ENCODE results near the gene AJM1. TPM values are rescaled to one million over a fixed set of nuclear protein-coding genes. Genes with fewer than 3 reads are reported as not detected.

AJM1 gene
- total RNA-seq, 1 experiment from 2014 or later, result 5.3 TPM

- no TSS peak for BruUV-seq (replicated peaks)
- intact Hi-C loops (cut with micrococcal nuclease; ENCODE audit: unreplicated experiment), result loop anchor here (1.0 kb wide), 1 partner anchor 15 kb away; no protein-coding TSS in a partner anchor
- TF ChIP-seq EZH2 (IDR thresholded peaks at IDR 0.05; ENCODE audit: low read depth), result no peak
- TF ChIP-seq CTCF (conservative IDR thresholded peaks at IDR 0.05), result no peak
- CTCF ChIA-PET, result interaction anchor here (0.7 to 0.8 kb wide), 2 partner anchors 162 to 182 kb away, joined by 3 read pairs; no protein-coding TSS in a partner anchor
- Histone ChIP-seq H3K27me3 (ENCODE audit: insufficient read depth, low read depth) (no peaks in the 10 kb centered on the region), H3K4me1 (replicated peaks; ENCODE audit: insufficient read depth) (peaks cover 39% of the 10 kb centered on the region), H3F3A (ENCODE audit: insufficient read depth, low read depth) (peaks cover 32% of the 10 kb centered on the region), H4K20me1 (ENCODE audit: insufficient read depth) (peaks cover 2% of the 10 kb centered on the region; the same call in 1 of the 2 replicates), H3K36me3 (ENCODE audit: low read depth) (no peaks in the 10 kb centered on the region), H3K79me2 (ENCODE audit: low read depth) (peaks cover 51% of the 10 kb centered on the region), H3K4me2 (peak within 1 kb of the TSS; percentile 100), H3K9me3 (ENCODE audit: insufficient read depth, low read depth) (no peaks in the 10 kb centered on the region), H3K4me3 (peak within 1 kb of the TSS; percentile 96), H3K9me2 (ENCODE audit: insufficient read depth) (no peaks in the 10 kb centered on the region), H3K27ac (peak within 1 kb of the TSS; percentile 46), H2AFZ (peak within 1 kb of the TSS; percentile 88)
- POLR2A ChIA-PET (ENCODE audit: unreplicated experiment), result interaction anchor here (0.6 to 0.8 kb wide), 5 partner anchors 15 to 108 kb away, joined by 4 to 19 read pairs (median 6); partner anchors contain the start of gene EDF1
- peak; percentile 96 to 99 for DNase-seq
Observed at GRCh38 chr9:136885950-136886578, 43.8 kb downstream of the AJM1 start, which contains the start of gene TRAF2. Gene TRAF2, plus strand, starts transcription at chr9:136886516. Its CDS starts 12,225 bp downstream, at chr9:136898741.

- Histone ChIP-seq H4K20me1 (ENCODE audit: insufficient read depth) (peaks cover 2% of the 10 kb centered on the region; the same call in 1 of the 2 replicates), H3K27ac (peak overlapping the region; percentile 29; the same call in 1 of the 2 replicates), H3K4me1 (replicated peaks; ENCODE audit: insufficient read depth) (peaks cover 30% of the 10 kb centered on the region), H3F3A (ENCODE audit: insufficient read depth, low read depth) (peaks cover 27% of the 10 kb centered on the region), H3K4me2 (peak overlapping the region; percentile 100), H3K36me3 (ENCODE audit: low read depth) (no peaks in the 10 kb centered on the region), H3K9me2 (ENCODE audit: insufficient read depth) (no peaks in the 10 kb centered on the region), H3K4me3 (peak overlapping the region; percentile 96), H3K79me2 (ENCODE audit: low read depth) (peaks cover 59% of the 10 kb centered on the region), H2AFZ (peak overlapping the region; percentile 81), H3K27me3 (ENCODE audit: insufficient read depth, low read depth) (no peaks in the 10 kb centered on the region), H3K9me3 (ENCODE audit: insufficient read depth, low read depth) (no peaks in the 10 kb centered on the region)
- CTCF ChIA-PET, result interaction anchor here (0.8 kb wide), 1 partner anchor 181 kb away, joined by 3 read pairs; no protein-coding TSS in a partner anchor
- POLR2A ChIA-PET (ENCODE audit: unreplicated experiment), result interaction anchor here (0.6 to 0.8 kb wide), 4 partner anchors 14 to 36 kb away, joined by 5 to 19 read pairs (median 12); partner anchors contain the start of gene EDF1
- DNase-seq, result peak in 1 of 2 experiments; percentile 46
- intact Hi-C loops (cut with micrococcal nuclease; ENCODE audit: unreplicated experiment), result no loop called here
- BruUV-seq (replicated peaks), result no TSS peak
- no peak for TF ChIP-seq CTCF (conservative IDR thresholded peaks at IDR 0.05)
- no peak for TF ChIP-seq EZH2 (IDR thresholded peaks at IDR 0.05; ENCODE audit: low read depth)
Observed at GRCh38 chr9:136886610-136887597, 44.6 kb downstream of the AJM1 start.

GRCh38 chr9:136888454-136888853 lies 46.2 kb downstream of the AJM1 start:
- Histone ChIP-seq H3K79me2 (ENCODE audit: low read depth) (peaks cover 75% of the 10 kb centered on the region), H3K27me3 (ENCODE audit: insufficient read depth, low read depth) (no peaks in the 10 kb centered on the region), H2AFZ (no peak overlapping the region), H3K36me3 (ENCODE audit: low read depth) (no peaks in the 10 kb centered on the region), H3K4me1 (replicated peaks; ENCODE audit: insufficient read depth) (peaks cover 16% of the 10 kb centered on the region), H3K9me2 (ENCODE audit: insufficient read depth) (no peaks in the 10 kb centered on the region), H3K4me3 (no peak overlapping the region), H3K4me2 (no peak overlapping the region), H3F3A (ENCODE audit: insufficient read depth, low read depth) (peaks cover 12% of the 10 kb centered on the region; the same call in 1 of the 2 replicates), H4K20me1 (ENCODE audit: insufficient read depth) (peaks cover 8% of the 10 kb centered on the region; the same call in 1 of the 2 replicates), H3K27ac (no peak overlapping the region), H3K9me3 (ENCODE audit: insufficient read depth, low read depth) (no peaks in the 10 kb centered on the region)
- ChIA-PET CTCF (no interaction called here), POLR2A (ENCODE audit: unreplicated experiment) (no interaction called here)
- BruUV-seq (replicated peaks), result TSS peak; percentile 28
- TF ChIP-seq EZH2 (IDR thresholded peaks at IDR 0.05; ENCODE audit: low read depth) (no peak), CTCF (conservative IDR thresholded peaks at IDR 0.05) (no peak)
- intact Hi-C loops (cut with micrococcal nuclease; ENCODE audit: unreplicated experiment), result no loop called here
- DNase-seq, result no peak

Measured in PC-9 (cell line).